GM18867 (cell line): ENCODE results near the gene IRF2.
A peak's percentile ranks its signal among the peaks of the same experiment; 100 is the strongest.
"Not testable (repeated sequence)": the region's sequence is repeated elsewhere in the genome, so short reads cannot be mapped to it uniquely, and the experiment has no call there.

Experiments
- ATAC-seq: cut with Tn5 transposase; IDR thresholded peaks from one replicate; pipeline ENCODE4 v1.9.1; 2021; ENCODE audit warnings: mild to moderate bottlenecking, moderate library complexity; ENCODE audit not compliant: unreplicated experiment

The IRF2 gene

DNA sequence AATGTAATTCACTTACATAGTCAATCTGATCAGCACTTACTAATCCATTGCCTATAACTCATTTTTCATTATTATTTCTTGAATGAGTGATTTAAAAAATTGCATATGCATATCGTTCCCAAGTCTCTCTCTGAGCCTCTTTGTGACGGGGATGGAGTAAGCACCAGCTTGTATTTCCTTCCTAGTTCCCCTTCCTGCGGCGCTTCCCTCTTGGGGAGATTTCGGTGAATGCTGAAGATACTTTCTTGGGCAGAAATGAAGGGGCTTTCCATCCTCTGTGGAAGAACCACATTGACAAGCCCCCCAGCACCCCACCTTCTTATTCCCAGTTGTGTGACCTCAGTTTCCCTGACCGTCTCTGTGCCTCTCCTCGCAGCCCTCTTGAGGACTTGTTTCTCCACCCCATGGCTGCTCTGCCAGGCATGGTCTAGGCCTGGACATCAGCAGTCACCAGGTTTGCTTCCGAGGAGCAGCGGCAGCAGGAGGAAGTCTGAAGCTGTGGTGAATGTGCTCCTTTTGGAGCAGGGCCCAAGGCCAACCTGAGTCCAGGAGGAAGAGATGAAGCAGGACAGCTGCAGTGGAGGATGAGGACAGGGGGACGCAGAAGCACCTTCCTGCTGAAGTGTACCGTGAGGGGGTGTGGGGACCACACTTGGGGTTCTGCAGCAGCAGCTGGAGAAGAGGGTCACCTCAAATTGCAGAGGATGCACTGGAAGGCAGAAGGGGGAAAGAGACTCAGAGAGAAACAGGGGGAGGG is 124.9 kb downstream of the IRF2 start:
- ATAC-seq = no peak

GRCh38 chr4:184348311-184349233 is 125.8 kb downstream of the IRF2 start:
- ATAC-seq = no peak

DNA sequence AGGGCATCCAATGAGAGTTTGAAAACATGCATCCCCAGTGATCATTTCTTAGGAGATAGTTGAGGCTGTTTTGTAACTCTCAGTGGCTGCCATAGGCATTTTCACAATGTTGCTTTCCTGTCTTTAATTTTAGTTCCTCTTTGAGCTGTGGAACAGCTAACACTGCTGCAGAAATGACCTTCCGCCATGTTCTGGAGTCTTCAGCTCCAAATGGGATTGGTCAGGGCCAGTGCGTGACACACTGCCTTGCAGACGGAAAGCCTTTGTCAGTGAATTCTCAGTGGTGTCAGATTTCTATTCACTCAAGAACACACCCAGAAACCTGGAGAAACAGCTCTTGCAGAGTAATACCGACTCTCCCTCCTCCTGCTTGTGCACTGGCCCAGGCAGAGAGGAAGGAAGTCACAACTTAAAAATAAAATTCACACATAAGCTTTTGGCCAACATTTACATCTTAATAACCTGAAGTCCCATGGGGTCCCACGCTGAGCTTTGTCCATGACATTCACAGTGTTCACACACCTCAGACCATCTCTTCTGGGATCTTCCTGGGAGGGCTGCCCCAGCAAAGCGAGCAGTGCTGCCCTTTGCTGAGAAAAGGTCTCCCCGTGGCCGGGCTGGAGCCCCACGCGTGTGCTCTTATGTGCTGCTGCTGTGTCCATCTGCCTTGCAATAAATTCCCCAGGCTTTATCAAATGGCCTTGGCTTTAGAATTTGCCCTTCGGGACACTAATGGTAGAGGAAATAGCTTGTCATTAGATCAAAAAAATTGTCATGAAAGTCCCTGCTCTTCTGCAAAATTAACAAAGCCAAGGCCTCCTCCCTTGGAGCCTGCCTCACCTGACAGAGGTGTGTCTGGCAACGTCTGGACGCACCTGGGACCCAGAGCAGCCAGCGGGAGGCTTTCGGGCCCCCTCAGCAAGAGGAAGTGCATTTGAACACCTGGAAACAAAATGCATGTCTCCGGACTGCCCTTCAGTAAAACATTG is 126.8 kb downstream of the IRF2 start:
- peak; percentile 82 for ATAC-seq

GRCh38 chr4:184346682-184347081 is 127.7 kb downstream of the IRF2 start:
- no peak for ATAC-seq

DNA sequence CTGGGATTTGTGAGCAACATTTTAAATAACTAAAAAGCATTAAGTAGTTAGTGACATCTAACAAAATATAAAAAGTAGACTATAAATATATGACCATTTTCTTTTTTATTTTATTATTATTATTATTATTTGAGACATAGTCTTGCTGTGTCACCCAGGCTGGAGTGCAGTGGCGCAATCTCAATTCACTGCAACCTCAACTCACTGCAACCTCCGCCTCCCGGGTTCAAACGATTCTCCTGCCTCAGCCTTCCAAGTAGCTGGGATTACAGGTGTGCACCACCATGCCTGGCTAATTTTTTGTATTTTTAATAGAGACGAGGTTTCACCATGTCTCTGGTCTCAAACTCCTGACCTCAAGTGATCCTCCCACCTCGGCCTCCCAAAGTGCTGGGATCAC is 128.1 kb downstream of the IRF2 start:
- not testable (repeated sequence) for ATAC-seq

GRCh38 chr4:184345573-184345922 is 128.8 kb downstream of the IRF2 start:
- ATAC-seq = no peak

DNA sequence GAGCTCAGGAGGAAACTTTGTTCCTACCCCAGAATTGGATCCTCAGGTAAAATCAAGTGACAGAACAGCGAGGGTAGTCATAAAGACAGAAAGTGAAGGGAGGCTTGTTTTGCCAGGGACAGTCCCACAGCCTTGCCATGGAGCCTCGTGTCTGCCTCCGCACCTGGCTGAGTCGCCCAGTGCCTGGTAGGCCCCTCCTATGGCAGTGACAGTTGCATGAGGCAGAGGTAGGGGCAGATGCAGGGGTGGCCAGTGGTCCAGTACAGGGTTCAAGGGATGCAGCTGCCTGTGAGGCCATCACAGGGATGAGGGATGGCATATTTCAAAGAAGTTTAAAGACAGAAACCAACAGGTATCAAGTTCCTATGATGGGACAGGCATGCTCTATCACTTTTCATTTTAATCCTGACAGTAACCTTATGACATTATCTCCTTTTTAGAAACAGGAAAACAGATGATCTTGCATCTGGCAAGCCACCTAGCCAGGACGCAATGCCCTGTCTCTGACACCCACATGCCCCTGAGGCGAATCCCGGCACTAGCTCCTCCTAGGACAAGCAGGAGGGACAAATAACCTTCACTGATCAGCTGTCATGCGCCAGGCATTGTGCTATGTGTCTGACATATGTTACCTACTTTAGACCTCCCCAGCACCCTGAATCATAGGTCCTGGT is 129.3 kb downstream of the IRF2 start:
- ATAC-seq = no peak

DNA sequence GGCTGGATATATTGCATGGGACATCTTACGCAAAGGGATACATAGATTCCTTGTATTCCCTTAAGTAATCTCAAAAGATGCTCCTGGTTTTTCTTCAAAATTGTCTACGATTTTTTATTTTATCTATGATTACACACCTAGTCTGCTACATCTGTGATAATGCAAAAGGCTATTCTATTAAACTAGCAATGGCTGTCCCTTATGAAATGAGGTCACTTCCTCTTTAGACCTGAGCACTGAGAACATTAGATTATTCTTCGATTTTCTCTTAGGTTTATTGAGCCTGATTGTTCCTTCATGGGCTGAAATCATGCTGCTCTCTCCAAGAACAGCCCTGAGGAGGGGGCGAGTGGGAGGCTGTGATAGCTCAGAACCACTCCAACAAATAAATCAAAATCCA is 129.9 kb downstream of the IRF2 start:
- no peak for ATAC-seq

DNA sequence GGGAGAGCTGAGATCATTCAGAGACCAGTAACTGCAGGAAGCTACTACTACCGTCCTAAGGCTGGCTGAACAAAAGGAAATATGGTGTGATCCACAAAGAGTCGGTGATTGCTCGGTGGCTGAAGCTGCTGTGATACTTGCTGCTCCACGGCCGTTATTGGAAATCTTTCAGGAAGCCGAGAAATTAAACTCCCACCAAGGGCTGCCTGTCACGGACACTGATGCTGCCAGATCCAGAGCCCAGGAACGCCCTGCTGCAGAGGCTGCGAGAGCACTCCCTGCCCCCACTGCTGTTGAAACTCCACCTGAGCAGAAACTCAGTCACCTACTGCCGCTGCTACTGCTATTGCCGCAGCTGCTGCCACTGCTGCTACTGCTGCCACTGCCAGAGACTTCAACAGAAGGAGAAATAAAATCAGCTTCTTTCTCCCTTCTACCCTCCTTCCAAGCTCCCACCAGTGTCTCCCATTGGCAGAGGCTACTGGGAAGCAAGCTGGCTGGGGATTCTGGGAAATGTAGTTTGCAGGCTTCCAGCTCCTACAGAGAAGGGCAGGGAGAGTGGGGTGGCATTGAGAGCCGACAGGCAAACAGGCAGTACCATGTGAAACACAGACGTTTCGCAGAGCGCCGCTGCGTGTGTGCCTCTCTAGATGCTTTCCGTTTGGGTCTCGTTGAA is 130.7 kb downstream of the IRF2 start:
- peak; percentile 37 for ATAC-seq

DNA sequence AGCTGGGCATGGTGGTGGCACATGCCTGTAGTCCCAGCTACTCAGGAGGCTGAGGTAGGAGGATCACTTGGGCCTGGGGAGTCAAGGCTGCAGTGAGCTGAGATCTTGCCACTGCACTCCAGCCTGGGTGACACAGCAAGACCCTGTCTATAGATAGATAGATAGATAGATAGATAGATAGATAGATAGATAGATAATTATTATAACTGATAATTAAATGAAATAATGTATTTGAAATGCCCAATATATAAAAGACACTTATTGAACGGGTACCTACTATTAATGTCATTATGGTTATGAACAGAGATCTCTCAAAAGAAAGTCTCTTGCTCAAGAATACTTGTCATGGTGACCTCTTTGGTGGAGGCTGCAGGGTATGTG is 131.5 kb downstream of the IRF2 start:
- not testable (repeated sequence) for ATAC-seq

DNA sequence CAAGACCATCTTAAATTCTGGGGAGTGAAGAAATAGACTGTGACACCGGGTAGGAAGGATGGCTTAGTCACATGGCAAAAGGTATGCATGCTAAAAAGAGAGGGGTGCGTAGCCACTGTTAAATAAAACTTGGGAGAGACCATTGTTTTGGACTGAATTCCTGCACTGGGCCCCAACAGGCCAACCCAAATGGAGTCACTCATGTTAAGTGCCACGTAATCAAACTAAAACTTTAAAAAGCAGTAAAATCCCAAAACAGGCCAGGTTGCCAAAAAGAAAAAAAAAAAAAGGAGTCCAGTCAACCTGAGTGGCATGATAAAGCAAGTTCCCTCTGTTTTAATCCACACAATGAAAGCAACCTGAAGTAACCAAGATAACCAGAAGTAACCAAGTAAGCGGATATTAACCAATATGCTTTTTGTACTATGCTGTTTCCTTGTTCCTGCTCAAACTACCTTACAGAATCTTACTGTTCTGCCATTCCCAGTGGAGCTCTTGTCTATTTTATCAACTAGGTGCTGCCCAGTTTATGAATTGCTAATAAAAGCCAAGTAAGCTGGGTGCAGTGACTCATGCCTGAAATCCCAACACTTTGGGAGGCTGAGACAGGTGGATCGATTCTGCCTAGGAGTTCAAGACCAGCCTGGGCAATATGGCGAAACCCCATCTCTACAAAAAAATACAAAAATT is 132.0 kb downstream of the IRF2 start:
- ATAC-seq = no peak

- ATAC-seq = not testable (repeated sequence)
Measured at GRCh38 chr4:184339398-184340193, 134.8 kb downstream of the IRF2 start.

- no peak for ATAC-seq
Measured at GRCh38 chr4:184337907-184338306, 136.4 kb downstream of the IRF2 start.
